Thyroid gland (tissue), 4 donors: Measurements from ENCODE around the gene ANGEL2. TPM values are rescaled to one million over a fixed set of nuclear protein-coding genes. Genes with fewer than 3 reads are reported as not detected.

ENCODE experiments used
- DNase-seq, 2 donors: peaks; one replicate each; pipeline ENCODE4 v3.0.0-alpha.2; 2019
- H3K27ac ChIP-seq, 3 donors: fragments of 200-600 bp; sonication (generic); 1 replicate in 2 of 3; 2 replicates in 1 of 3; pipeline ENCODE4 v1.5.1; 2016 to 2019; ENCODE audit warnings: mild to moderate bottlenecking in 1 of 3, moderate library complexity in 1 of 3
- H3K27me3 ChIP-seq: fragments of 200-600 bp; sonication (generic); one replicate; pipeline ENCODE4 v1.5.1; 2019
- H3K36me3 ChIP-seq, 2 donors: fragments of 200-600 bp; sonication (generic); one replicate each; pipeline ENCODE4 v1.5.1; 2016 to 2019
- H3K4me1 ChIP-seq, 2 donors: fragments of 200-600 bp; sonication (generic); one replicate each; pipeline ENCODE4 v1.5.1; 2017 to 2019
- H3K4me3 ChIP-seq, 3 donors: fragments of 200-600 bp; sonication (generic); replicated peaks in 1 of 3; 1 replicate in 2 of 3; 2 replicates in 1 of 3; pipeline ENCODE4 v1.5.1; 2016; ENCODE audit warnings: mild to moderate bottlenecking in 1 of 3
- H3K9me3 ChIP-seq: fragments of 200-600 bp; sonication (generic); one replicate; pipeline ENCODE4 v1.5.1; 2017
- POLR2A ChIP-seq, 2 donors: fragments of 450-650 bp; IDR thresholded peaks; one replicate each; pipeline ENCODE4 v1.6.1; 2017; ENCODE audit warnings: antibody characterized with exemption in 2 of 2, mild to moderate bottlenecking in 2 of 2, moderate library complexity in 1 of 2
- WGBS, 2 donors: methylation state at CpG; one replicate each; pipeline ENCODE4 v1.1.5; 2017; 5-methylcytosine and 5-hydroxymethylcytosine counted together
- intact Hi-C: fragments of 100-400 bp; cut with DNase I; formaldehyde crosslinking; loops from one replicate; pipeline ENCODE4 v1.15.1; 2023
- total RNA-seq, 4 donors: library from RNA; depleted of rRNA; stranded (reverse); fragments of >200 nt; gene quantifications; one replicate each; pipeline ENCODE4 v1.2.3, GENCODE V29; 2016
- TF ChIP-seq, protein P1 (sequence below), 6 experiments: fragments of 200-600 bp in 3 of 6; fragments of 450-650 bp in 3 of 6; sonication (generic) in 3 of 6; IDR thresholded peaks; one replicate each; pipeline ENCODE4 v1.5.1; 2016 to 2019; ENCODE audit warnings: antibody characterized with exemption in 6 of 6, mild to moderate bottlenecking in 2 of 6, inconsistent platforms in 1 of 6, moderate library complexity in 1 of 6

The ANGEL2 gene
- total RNA-seq, 4 donors from 2014 or later = 46.7 to 77.8 (median 65.7) TPM

DNA sequence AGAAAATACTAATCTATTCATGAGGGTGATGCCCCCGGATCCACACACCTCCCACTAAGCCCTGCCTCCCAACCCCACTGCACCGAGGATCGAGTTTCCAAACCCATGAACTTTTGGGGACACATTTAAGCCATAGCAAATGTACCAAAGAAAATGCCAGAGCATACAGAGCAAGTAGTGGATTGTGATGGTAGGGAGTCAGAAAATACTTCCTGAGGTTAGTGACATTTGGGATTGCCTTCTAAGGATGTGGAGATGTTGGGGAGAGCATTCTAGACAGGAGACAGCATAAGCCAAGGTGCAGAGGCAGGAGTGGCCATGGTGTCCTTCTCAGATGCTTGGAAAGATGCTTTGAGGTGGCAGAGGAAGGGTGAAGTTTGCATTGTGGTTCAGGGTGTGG, 32.2 kb downstream of the ANGEL2 start:
- DNase-seq = no peak
- Histone ChIP-seq H3K4me3 (no peak overlapping the region), H3K4me1 (peaks cover 13 to 27% of the 10 kb centered on the region in 2 donors), H3K36me3 (no peaks in the 10 kb centered on the region), H3K9me3 (no peaks in the 10 kb centered on the region), H3K27ac (no peak overlapping the region), H3K27me3 (no peaks in the 10 kb centered on the region)
- intact Hi-C loops = no loop called here
- WGBS, 2 donors = 87 to 97% methylated on average over 3 of the region's 3 CpGs
- no peak for TF ChIP-seq POLR2A (IDR thresholded peaks at IDR 0.05)
- TF ChIP-seq, protein P1, sequence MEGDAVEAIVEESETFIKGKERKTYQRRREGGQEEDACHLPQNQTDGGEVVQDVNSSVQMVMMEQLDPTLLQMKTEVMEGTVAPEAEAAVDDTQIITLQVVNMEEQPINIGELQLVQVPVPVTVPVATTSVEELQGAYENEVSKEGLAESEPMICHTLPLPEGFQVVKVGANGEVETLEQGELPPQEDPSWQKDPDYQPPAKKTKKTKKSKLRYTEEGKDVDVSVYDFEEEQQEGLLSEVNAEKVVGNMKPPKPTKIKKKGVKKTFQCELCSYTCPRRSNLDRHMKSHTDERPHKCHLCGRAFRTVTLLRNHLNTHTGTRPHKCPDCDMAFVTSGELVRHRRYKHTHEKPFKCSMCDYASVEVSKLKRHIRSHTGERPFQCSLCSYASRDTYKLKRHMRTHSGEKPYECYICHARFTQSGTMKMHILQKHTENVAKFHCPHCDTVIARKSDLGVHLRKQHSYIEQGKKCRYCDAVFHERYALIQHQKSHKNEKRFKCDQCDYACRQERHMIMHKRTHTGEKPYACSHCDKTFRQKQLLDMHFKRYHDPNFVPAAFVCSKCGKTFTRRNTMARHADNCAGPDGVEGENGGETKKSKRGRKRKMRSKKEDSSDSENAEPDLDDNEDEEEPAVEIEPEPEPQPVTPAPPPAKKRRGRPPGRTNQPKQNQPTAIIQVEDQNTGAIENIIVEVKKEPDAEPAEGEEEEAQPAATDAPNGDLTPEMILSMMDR (IDR thresholded peaks at IDR 0.05) = no peak

DNA sequence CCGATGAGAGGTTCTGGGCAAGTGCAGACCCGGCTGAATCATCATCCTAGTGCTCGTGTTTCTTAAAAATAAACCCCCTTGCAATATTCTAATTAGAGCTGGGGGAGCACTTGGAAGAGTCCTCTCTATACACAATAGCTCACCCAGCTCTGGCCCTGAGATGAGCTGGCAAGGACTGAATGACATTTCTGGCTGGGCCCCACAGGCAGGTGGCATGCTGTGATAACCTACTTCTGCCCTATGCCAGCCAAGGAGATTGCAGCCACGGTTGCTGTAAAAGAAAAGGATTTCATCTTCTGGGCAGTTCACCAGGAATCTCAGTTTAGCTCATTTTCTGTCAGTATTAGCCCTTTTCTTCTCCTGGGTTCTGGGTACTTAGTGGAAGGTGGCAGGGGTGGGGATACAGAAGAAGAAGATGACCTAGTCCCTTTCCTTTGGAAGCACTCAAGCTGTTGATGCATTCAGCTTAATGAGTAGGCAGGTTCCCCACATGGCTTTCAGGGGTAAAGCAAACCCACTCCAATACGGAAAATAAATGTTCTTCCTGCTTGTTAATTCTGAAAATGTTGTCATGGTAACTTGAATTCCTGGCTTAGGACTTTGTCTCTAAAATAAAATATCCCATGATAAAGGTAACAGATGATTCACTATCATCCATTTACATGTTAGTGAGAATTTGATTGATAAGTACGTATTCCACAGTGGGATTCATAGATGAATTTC, 33.1 kb downstream of the ANGEL2 start:
- H3K36me3 ChIP-seq = no peaks in the 10 kb centered on the region
- H3K4me1 ChIP-seq = peaks cover 13 to 27% of the 10 kb centered on the region in 2 donors
- peak in 1 of 2 donors; percentile 27 for DNase-seq
- TF ChIP-seq, protein P1 (IDR thresholded peaks at IDR 0.05) = no peak
- TF ChIP-seq POLR2A (IDR thresholded peaks at IDR 0.05) = no peak
- no peak overlapping the region for H3K4me3 ChIP-seq
- H3K9me3 ChIP-seq = no peaks in the 10 kb centered on the region
- H3K27me3 ChIP-seq = no peaks in the 10 kb centered on the region
- H3K27ac ChIP-seq = no peak overlapping the region
- 60 to 83% methylated on average over 6 of the region's 6 CpGs for WGBS, 2 donors
- intact Hi-C loops = no loop called here

DNA sequence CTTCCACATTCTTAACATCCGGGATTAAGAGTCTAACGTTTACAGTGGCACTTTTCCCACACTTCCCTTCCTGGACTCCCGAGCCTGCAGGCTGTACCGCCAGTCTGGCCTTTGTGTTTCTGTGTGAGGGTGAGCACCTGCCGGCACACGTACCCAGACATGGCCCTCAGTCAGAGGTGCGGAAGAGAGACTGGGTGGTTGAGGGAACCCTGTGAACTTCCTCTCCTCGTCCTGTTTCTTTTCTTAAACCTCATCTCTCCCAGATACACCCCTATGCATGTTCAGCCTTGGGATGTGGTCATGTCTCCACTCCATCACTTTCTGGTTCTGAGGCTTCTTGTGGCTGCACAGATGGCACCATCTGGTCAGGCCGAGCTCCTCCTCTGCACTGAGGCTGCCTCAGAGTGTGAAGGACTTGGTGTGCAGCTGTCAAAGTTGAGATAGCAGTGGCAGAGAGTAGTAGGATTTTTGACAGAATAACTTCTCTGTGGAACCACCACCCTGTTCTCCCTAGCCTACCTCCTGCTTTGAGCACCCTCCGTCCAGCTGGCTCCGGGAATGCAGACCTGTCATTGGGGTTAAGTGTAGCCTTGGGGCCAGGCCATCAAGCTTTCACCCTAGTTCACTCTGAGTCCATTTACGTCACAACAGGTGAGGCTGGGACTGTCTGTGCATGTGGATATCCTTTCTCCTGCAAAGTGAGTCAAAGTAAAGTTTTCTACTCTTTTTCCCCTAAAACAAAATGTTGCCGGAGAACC, 33.9 kb downstream of the ANGEL2 start:
- TF ChIP-seq POLR2A (IDR thresholded peaks at IDR 0.05) = no peak
- TF ChIP-seq, protein P1 (IDR thresholded peaks at IDR 0.05) = no peak
- intact Hi-C loops = no loop called here
- Histone ChIP-seq H3K27ac (peak overlapping the region in 1 of 3 donors; percentile 68), H3K4me3 (no peak overlapping the region), H3K36me3 (no peaks in the 10 kb centered on the region), H3K27me3 (no peaks in the 10 kb centered on the region), H3K4me1 (peaks cover 13 to 27% of the 10 kb centered on the region in 2 donors), H3K9me3 (no peaks in the 10 kb centered on the region)
- DNase-seq = no peak
- WGBS, 2 donors = 65 to 75% methylated on average over 13 of the region's 13 CpGs

DNA sequence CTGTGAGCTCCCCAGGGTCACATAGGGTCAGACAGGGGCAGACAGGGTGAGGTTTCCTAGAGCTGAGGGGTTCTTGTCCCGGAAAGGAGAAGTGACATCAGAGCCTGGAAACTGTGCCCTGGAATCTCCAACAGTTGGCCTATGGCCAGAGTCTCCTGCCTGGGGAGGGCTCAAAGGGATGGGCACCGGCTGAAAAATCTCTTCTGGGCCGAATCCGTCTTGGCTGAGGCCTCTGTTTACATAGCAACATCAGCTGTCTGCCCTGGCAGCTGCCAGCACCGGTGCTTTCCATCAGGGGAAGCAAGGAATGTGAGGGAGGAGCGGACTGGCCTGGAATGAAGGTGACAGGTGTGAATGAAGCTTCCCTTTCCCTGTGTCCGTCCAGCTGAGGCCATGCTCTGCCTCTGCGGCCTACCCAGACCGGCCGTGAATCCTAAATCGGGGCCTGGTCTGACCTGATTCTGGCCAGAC, 34.6 kb downstream of the ANGEL2 start:
- peak; percentile 88 to 92 for DNase-seq

More for the DNA sequence above, 34.6 kb downstream of the ANGEL2 start:
- peaks cover 13 to 27% of the 10 kb centered on the region in 2 donors for H3K4me1 ChIP-seq
- H3K9me3 ChIP-seq = no peaks in the 10 kb centered on the region
- peak overlapping the region; percentile 64 to 71 (median 68) for H3K27ac ChIP-seq
- H3K27me3 ChIP-seq = no peaks in the 10 kb centered on the region
- no peaks in the 10 kb centered on the region for H3K36me3 ChIP-seq
- 19 to 26% methylated on average over 9 to 11 of the region's 11 CpGs for WGBS, 2 donors
- intact Hi-C loops = no loop called here
- TF ChIP-seq, protein P1 (IDR thresholded peaks at IDR 0.05) = no peak
- TF ChIP-seq POLR2A (IDR thresholded peaks at IDR 0.05) = no peak
- no peak overlapping the region for H3K4me3 ChIP-seq
